Colonic mucosa (tissue), 4 donors: ENCODE measurements around the gene SIPA1L3. TPM values are rescaled to one million over a fixed set of nuclear protein-coding genes. Genes with fewer than 3 reads are reported as not detected.

Experiments
- DNase-seq: peaks from one replicate; pipeline ENCODE4 v3.0.0-alpha.2; 2020
- H3K27ac ChIP-seq: fragments of 200-600 bp; one replicate; pipeline ENCODE4 v1.8.0; 2021
- H3K27me3 ChIP-seq: fragments of 200-600 bp; one replicate; pipeline ENCODE4 v1.8.0; 2021
- H3K36me3 ChIP-seq: fragments of 200-600 bp; one replicate; pipeline ENCODE4 v1.8.0; 2021
- H3K4me1 ChIP-seq: fragments of 200-600 bp; one replicate; pipeline ENCODE4 v1.8.0; 2021; ENCODE audit warnings: mild to moderate bottlenecking
- H3K4me3 ChIP-seq: fragments of 200-600 bp; one replicate; pipeline ENCODE4 v1.8.0; 2021
- H3K9ac ChIP-seq, 2 donors: one replicate each; pipeline ENCODE4 v1.7.0; 2013; ENCODE audit warnings: control low read depth in 2 of 2, low read depth in 2 of 2, low read length in 2 of 2
- H3K9me3 ChIP-seq: fragments of 200-600 bp; one replicate; pipeline ENCODE4 v1.8.0; 2021
- intact Hi-C: fragments of 100-400 bp; cut with DNase I; formaldehyde crosslinking; loops from one replicate; pipeline ENCODE4 v1.14.1; 2022
- total RNA-seq, 2 donors: library from RNA; stranded (reverse); fragmentation: NEBNext Ultra II Directional in 1 of 2; extraction: Animal tissue kit (Norgen Biotek cat#: 25700) in 1 of 2; gene quantifications; one replicate each; pipeline ENCODE4 v1.2.1, GENCODE V29; 2021
- TF ChIP-seq, protein P1 (sequence below): fragments of 200-600 bp; IDR thresholded peaks from one replicate; pipeline ENCODE4 v1.8.0; 2022; ENCODE audit warnings: antibody characterized with exemption, mild to moderate bottlenecking
- donor health status: healthy.
- donor health status: DM: no; HTN: no; CAD: no.
- donor health status: DM: no; HTN: no; CAD: no.

Gene SIPA1L3
- total RNA-seq, 2 donors from 2014 or later: 98.6 to 113 TPM

DNA sequence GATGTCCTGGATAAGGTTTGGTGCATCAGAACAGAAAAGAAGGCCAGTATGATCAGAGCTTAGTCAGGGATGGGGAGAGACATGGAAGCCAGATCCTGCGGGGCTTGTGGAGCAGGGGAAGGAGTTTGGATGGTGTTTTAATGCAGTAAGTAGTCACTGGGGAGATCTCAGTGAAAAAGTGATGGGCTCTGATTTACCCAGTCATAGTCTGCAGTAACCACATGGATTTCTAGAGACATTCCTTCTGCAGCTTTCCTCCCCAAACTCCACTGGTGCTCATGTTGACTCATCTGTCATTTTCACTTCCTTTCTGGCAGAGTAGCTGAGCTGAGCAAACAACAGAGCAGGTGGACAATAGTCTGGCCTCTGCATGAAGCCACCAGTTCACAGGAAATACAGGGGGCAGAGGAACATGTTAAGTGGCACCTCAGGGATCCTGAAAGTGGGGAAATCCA is 172.9 kb downstream of the SIPA1L3 start:
- DNase-seq: no peak
- Histone ChIP-seq H3K27me3 (no peaks in the 10 kb centered on the region), H3K4me1 (no peaks in the 10 kb centered on the region), H3K9me3 (no peaks in the 10 kb centered on the region), H3K36me3 (no peaks in the 10 kb centered on the region), H3K27ac (no peak overlapping the region), H3K4me3 (no peak overlapping the region), H3K9ac (no peak overlapping the region)
- TF ChIP-seq, protein P1, sequence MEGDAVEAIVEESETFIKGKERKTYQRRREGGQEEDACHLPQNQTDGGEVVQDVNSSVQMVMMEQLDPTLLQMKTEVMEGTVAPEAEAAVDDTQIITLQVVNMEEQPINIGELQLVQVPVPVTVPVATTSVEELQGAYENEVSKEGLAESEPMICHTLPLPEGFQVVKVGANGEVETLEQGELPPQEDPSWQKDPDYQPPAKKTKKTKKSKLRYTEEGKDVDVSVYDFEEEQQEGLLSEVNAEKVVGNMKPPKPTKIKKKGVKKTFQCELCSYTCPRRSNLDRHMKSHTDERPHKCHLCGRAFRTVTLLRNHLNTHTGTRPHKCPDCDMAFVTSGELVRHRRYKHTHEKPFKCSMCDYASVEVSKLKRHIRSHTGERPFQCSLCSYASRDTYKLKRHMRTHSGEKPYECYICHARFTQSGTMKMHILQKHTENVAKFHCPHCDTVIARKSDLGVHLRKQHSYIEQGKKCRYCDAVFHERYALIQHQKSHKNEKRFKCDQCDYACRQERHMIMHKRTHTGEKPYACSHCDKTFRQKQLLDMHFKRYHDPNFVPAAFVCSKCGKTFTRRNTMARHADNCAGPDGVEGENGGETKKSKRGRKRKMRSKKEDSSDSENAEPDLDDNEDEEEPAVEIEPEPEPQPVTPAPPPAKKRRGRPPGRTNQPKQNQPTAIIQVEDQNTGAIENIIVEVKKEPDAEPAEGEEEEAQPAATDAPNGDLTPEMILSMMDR: no peak
- intact Hi-C loops: no loop called here

DNA sequence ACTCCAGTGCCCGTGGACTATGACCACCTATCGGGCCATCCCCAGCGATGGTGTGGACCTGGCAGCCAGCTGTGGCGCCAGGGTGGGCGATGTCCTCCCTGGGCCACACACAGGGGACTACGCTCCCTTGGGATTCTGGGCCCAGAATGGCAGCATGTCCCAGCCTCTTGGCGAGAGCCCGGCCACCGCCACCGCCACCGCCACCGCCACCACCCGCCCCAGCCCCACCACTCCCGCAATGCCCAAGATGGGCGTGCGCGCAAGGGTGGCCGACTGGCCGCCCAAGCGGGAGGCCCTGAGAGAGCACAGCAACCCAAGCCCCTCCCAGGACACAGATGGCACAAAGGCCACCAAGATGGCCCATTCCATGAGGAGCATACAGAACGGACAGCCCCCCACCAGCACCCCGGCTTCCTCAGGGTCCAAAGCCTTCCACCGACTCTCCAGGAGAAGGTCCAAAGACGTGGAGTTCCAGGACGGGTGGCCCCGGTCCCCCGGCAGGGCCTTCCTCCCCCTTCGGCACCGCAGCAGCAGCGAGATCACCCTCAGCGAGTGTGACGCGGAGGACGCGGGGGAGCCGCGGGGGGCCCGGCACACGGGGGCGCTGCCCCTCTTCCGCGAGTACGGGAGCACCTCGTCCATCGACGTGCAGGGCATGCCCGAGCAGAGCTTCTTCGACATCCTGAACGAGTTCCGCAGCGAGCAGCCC is 174.7 kb downstream of the SIPA1L3 start:
- H3K36me3 ChIP-seq: no peaks in the 10 kb centered on the region
- H3K4me3 ChIP-seq: no peak overlapping the region
- no peak overlapping the region for H3K27ac ChIP-seq
- H3K9me3 ChIP-seq: no peaks in the 10 kb centered on the region
- intact Hi-C loops: no loop called here
- H3K9ac ChIP-seq: no peak overlapping the region
- TF ChIP-seq, protein P1: no peak
- no peaks in the 10 kb centered on the region for H3K4me1 ChIP-seq
- H3K27me3 ChIP-seq: no peaks in the 10 kb centered on the region
- DNase-seq: no peak

DNA sequence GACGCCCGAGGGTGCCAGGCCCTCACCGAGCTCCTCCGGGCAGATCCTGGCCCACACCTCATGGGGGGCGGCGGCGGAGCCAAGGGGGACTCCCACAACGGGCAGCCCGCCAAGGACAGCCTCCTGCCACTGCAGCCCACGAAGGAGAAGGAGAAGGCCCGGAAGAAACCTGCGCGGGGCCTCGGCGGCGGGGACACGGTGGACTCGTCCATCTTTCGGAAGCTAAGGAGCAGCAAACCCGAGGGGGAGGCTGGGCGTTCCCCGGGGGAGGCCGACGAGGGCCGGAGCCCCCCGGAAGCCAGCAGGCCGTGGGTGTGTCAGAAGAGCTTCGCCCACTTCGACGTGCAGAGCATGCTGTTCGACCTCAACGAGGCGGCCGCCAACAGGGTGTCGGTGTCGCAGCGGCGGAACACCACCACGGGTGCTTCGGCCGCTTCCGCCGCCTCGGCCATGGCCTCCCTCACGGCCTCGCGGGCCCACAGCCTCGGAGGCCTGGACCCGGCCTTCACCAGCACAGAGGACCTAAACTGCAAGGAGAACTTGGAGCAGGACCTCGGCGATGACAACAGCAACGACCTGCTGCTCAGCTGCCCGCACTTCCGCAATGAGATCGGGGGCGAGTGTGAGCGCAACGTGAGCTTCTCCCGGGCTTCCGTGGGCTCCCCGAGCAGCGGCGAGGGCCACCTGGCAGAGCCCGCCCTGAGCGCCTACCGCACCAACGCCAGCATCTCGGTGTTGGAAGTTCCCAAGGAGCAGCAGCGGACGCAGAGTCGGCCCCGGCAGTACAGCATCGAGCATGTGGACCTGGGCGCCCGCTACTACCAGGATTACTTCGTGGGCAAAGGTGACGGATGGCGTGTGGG is 175.5 kb downstream of the SIPA1L3 start:
- Histone ChIP-seq H3K36me3 (no peaks in the 10 kb centered on the region), H3K9me3 (no peaks in the 10 kb centered on the region), H3K27me3 (no peaks in the 10 kb centered on the region), H3K4me1 (no peaks in the 10 kb centered on the region), H3K27ac (no peak overlapping the region), H3K4me3 (no peak overlapping the region), H3K9ac (no peak overlapping the region)
- intact Hi-C loops: no loop called here
- TF ChIP-seq, protein P1: no peak
- no peak for DNase-seq

DNA sequence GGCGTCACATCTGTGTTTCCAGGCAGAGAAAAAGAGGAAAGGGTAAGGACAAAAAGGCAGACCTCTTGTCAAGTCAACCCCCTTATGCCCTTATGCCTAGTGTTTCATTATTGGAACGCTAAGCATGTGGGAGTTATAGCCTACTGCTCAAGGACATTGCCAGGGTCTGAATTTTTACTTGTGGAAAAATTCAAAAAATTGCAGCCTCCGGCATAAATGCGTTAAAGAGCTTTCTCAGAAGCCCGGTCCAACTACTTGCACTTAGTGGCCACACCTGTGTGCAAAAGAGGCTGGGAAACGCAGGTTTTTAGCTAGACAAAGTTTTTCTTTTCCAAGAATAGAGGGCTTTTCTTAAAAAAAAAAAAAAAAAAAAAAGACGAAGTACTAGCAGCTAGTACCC is 177.2 kb downstream of the SIPA1L3 start:
- TF ChIP-seq, protein P1: no peak
- H3K36me3 ChIP-seq: no peaks in the 10 kb centered on the region

DNA sequence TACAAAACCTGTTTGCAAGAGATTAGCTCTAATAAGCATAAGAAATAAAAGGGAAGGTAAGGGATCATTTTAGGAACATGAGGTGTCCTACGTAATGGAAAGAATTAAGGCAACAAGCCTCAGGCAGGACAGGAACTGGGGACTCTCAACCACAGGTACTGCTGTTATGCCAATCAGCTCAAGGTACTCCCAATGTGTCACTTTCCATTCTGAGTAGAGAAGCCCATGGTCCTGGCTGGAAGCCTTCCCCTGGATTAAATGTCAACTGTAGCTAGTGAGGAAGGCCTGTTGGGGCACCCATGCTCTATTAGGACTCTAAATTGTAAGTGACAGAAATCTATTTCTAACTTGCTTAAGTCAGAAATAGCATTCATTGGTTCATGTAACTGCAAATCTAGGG is 182.4 kb downstream of the SIPA1L3 start:
- Histone ChIP-seq H3K4me1 (no peaks in the 10 kb centered on the region), H3K4me3 (no peak overlapping the region), H3K27ac (no peak overlapping the region), H3K9me3 (no peaks in the 10 kb centered on the region), H3K36me3 (peaks cover 6% of the 10 kb centered on the region), H3K9ac (no peak overlapping the region), H3K27me3 (no peaks in the 10 kb centered on the region)
- TF ChIP-seq, protein P1: no peak
- intact Hi-C loops: no loop called here
- no peak for DNase-seq

More for the DNA sequence above, 177.2 kb downstream of the SIPA1L3 start:
- intact Hi-C loops: no loop called here
- H3K27ac ChIP-seq: no peak overlapping the region
- H3K9ac ChIP-seq: no peak overlapping the region
- DNase-seq: no peak
- no peak overlapping the region for H3K4me3 ChIP-seq
- H3K9me3 ChIP-seq: no peaks in the 10 kb centered on the region
- H3K4me1 ChIP-seq: no peaks in the 10 kb centered on the region
- no peaks in the 10 kb centered on the region for H3K27me3 ChIP-seq
